ENCODE measurements around the gene GRM7.

DNA sequence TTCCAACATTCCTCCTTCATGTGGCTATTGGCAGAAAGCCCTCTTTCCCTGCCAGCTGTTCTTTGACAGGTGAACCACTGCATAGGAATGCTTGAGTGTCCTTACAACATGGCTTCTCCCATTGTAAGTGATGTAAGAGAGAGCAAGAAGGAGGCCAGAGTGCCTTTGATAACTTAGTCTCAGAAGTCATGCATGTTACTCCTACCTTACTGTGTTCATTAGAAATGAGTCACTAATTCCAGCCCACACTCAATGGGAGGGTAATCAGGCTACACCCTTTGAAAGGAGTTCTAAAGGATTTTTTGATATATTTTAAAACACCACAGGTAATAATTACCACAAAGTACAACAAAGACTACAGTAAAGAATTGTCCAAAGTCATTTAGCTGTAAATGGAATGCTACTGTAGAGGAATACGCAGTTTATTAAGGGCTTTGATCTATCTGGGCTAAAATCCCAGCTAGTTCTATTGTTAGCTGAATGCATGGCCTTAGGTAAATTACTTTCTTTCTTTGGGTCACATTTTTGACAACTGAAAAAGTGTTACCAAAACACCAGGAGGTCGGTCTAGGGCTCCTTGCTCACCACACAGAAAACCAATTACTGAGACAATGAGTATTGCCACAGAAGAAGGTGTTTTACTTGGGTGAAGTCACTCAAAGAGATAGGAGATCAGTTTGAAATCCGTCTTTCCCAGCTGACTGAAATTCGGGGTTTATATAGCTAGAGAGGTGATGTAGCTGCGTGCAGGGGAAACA, 154.9 kb downstream of the GRM7 start:
- TF ChIP-seq, protein P1, sequence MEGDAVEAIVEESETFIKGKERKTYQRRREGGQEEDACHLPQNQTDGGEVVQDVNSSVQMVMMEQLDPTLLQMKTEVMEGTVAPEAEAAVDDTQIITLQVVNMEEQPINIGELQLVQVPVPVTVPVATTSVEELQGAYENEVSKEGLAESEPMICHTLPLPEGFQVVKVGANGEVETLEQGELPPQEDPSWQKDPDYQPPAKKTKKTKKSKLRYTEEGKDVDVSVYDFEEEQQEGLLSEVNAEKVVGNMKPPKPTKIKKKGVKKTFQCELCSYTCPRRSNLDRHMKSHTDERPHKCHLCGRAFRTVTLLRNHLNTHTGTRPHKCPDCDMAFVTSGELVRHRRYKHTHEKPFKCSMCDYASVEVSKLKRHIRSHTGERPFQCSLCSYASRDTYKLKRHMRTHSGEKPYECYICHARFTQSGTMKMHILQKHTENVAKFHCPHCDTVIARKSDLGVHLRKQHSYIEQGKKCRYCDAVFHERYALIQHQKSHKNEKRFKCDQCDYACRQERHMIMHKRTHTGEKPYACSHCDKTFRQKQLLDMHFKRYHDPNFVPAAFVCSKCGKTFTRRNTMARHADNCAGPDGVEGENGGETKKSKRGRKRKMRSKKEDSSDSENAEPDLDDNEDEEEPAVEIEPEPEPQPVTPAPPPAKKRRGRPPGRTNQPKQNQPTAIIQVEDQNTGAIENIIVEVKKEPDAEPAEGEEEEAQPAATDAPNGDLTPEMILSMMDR (IDR thresholded peaks at IDR 0.05; ENCODE audit: low read depth, low read length, missing input control) = no peak
- TF ChIP-seq NR2F2 (IDR thresholded peaks at IDR 0.05) (no peak), SP1 (IDR thresholded peaks at IDR 0.05) (no peak), JUND (IDR thresholded peaks at IDR 0.05) (no peak), YY1 (IDR thresholded peaks at IDR 0.05) (no peak)

Data from liver (tissue), 3 donors.